ENCODE measurements around the gene TMEM259. TPM values are rescaled to one million over a fixed set of nuclear protein-coding genes. Genes with fewer than 3 reads are reported as not detected.

TMEM259 gene
- total RNA-seq, 4 donors from 2014 or later, result 226 to 676 (median 303) TPM

DNA sequence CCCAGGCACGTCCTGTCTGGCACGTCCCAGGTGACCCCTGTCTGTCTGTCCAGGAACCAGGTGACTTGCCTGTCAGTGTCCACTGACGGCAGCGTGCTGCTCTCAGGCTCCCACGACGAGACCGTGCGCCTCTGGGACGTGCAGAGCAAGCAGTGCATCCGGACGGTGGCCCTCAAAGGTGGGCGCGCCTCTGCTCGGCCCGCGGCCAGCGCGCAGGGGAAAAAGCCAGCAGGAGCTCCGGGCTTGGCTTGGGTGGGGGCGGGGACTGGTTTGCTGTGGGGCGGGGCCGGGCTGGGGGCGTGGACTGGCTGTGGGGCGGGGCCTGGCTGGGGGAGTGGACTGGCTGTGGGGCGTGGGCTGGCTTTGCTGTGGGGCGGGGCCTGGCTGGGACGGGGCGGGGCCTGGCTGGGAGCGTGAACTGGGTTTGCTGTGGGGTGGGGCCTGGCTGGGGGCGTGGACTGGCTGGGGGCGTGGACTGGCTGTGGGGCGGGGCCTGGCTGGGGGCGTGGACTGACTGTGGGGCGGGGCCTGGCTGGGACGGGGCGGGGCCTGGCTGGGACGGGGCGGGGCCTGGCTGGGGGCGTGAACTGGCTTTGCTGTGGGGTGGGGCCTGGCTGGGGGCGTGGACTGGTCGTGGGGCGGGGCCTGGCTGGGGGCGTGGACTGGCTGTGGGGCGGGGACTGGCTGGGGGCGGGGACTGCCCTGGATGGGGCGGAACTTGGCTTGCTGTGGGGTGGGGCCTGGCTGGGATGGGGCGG lies 29.6 kb downstream of the TMEM259 start:
- Histone ChIP-seq H3K4me3 (no peak overlapping the region), H3K27ac (no peak overlapping the region), H3K4me1 (peaks cover 6 to 7% (median 6%) of the 10 kb centered on the region in 4 donors), H3K9me3 (no peaks in the 10 kb centered on the region), H3K27me3 (peaks cover 21% of the 10 kb centered on the region), H3K36me3 (no peaks in the 10 kb centered on the region)
- peak; percentile 37 for DNase-seq
- intact Hi-C loops (cut with DNase I; ENCODE audit: low total_unique reads) (no loop called here), in situ Hi-C loops (cut with MboI; ENCODE audit: low pct_ligation_motif_present in 1 of 4, low pct_unique_long_range_greater_than_20kb in 1 of 4, low sequenced_read_pairs in 3 of 4) (loop anchor here in 1 of 4 donors (25.0 kb wide), 1 partner anchor 129 kb away; the partner anchor contains the start of genes CFD and ELANE)
- 91% methylated on average over 13 of the region's 47 CpGs; no CpG with 5 or more reads in 1 of the 2 donors for WGBS, 2 donors (ENCODE audit: low coverage in 1 of 2)
- TF ChIP-seq, protein P1, sequence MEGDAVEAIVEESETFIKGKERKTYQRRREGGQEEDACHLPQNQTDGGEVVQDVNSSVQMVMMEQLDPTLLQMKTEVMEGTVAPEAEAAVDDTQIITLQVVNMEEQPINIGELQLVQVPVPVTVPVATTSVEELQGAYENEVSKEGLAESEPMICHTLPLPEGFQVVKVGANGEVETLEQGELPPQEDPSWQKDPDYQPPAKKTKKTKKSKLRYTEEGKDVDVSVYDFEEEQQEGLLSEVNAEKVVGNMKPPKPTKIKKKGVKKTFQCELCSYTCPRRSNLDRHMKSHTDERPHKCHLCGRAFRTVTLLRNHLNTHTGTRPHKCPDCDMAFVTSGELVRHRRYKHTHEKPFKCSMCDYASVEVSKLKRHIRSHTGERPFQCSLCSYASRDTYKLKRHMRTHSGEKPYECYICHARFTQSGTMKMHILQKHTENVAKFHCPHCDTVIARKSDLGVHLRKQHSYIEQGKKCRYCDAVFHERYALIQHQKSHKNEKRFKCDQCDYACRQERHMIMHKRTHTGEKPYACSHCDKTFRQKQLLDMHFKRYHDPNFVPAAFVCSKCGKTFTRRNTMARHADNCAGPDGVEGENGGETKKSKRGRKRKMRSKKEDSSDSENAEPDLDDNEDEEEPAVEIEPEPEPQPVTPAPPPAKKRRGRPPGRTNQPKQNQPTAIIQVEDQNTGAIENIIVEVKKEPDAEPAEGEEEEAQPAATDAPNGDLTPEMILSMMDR (IDR thresholded peaks at IDR 0.05), result no peak
- no peak for TF ChIP-seq EP300 (IDR thresholded peaks at IDR 0.05; ENCODE audit: low read depth)
- no peak for TF ChIP-seq POLR2A (IDR thresholded peaks at IDR 0.05)

DNA sequence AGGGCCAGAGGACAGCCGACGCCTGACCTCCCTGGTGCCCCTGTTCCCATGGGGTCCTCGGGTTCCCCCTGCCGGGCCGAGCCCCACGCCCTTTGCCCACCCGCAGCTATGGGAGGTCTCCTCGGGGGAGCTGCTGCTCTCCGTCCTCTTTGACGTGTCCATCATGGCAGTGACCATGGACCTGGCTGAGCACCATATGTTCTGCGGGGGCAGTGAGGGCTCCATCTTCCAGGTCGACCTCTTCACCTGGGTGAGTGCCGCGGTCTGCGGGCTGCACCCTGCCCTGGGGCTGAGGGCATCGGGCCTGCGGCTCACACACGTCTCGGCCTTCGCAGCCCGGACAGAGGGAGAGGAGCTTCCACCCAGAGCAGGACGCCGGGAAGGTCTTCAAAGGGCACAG lies 30.2 kb downstream of the TMEM259 start:
- Histone ChIP-seq H3K27me3 (peaks cover 15% of the 10 kb centered on the region), H3K36me3 (no peaks in the 10 kb centered on the region), H3K9me3 (no peaks in the 10 kb centered on the region), H3K4me1 (peaks cover 0 to 1% (median under 1%) of the 10 kb centered on the region in 4 donors), H3K4me3 (no peak overlapping the region), H3K27ac (no peak overlapping the region)
- DNase-seq, result no peak
- TF ChIP-seq EP300 (IDR thresholded peaks at IDR 0.05; ENCODE audit: low read depth) (no peak), POLR2A (IDR thresholded peaks at IDR 0.05) (no peak), POLR2AphosphoS5 (IDR thresholded peaks at IDR 0.05) (no peak)
- TF ChIP-seq, protein P1 (IDR thresholded peaks at IDR 0.05), result no peak
- 99% methylated on average over 13 of the region's 23 CpGs; no CpG with 5 or more reads in 1 of the 2 donors for WGBS, 2 donors (ENCODE audit: low coverage in 1 of 2)
- intact Hi-C loops (cut with DNase I; ENCODE audit: low total_unique reads) (no loop called here), in situ Hi-C loops (cut with MboI; ENCODE audit: low pct_ligation_motif_present in 1 of 4, low pct_unique_long_range_greater_than_20kb in 1 of 4, low sequenced_read_pairs in 3 of 4) (loop anchor here in 1 of 4 donors (25.0 kb wide), 1 partner anchor 128 kb away; the partner anchor contains the start of genes CFD and ELANE)

DNA sequence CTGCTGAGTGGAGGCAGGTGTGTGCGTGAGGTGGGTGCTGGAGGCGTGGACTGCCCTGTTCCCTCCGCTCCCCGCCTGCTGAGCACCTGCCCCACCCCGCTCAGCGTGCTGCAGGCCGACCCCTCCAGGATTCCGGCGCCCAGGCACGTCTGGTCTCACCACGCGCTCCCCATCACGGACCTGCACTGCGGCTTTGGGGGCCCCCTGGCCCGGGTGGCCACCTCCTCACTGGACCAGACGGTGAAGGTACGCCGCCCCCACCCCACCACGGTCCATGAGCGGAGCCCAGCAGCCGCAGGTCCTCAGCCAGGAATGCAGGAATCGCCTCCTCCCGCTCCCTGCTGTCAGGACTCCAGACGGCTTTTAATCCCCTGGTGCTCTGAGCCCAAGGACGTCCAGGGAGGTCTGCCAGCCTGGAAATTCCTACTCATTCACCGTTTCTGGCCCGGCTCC lies 30.8 kb downstream of the TMEM259 start:
- H3K27me3 ChIP-seq, result peaks cover 9% of the 10 kb centered on the region
- intact Hi-C loops (cut with DNase I; ENCODE audit: low total_unique reads) (no loop called here), in situ Hi-C loops (cut with MboI; ENCODE audit: low pct_ligation_motif_present in 1 of 4, low pct_unique_long_range_greater_than_20kb in 1 of 4, low sequenced_read_pairs in 3 of 4) (loop anchor here in 1 of 4 donors (25.0 kb wide), 1 partner anchor 128 kb away; the partner anchor contains the start of genes CFD and ELANE)
- no peak overlapping the region for H3K4me3 ChIP-seq
- H3K36me3 ChIP-seq, result no peaks in the 10 kb centered on the region
- TF ChIP-seq POLR2AphosphoS5 (IDR thresholded peaks at IDR 0.05), result no peak
- TF ChIP-seq EP300 (IDR thresholded peaks at IDR 0.05; ENCODE audit: low read depth), result no peak
- TF ChIP-seq POLR2A (IDR thresholded peaks at IDR 0.05), result no peak
- TF ChIP-seq, protein P1 (IDR thresholded peaks at IDR 0.05), result no peak
- peaks cover 0 to 3% (median under 1%) of the 10 kb centered on the region in 4 donors for H3K4me1 ChIP-seq
- no peak overlapping the region for H3K27ac ChIP-seq
- no peak for DNase-seq
- WGBS, 2 donors (ENCODE audit: low coverage in 1 of 2), result 68 to 92% methylated on average over 5 to 22 of the region's 27 CpGs
- no peaks in the 10 kb centered on the region for H3K9me3 ChIP-seq

DNA sequence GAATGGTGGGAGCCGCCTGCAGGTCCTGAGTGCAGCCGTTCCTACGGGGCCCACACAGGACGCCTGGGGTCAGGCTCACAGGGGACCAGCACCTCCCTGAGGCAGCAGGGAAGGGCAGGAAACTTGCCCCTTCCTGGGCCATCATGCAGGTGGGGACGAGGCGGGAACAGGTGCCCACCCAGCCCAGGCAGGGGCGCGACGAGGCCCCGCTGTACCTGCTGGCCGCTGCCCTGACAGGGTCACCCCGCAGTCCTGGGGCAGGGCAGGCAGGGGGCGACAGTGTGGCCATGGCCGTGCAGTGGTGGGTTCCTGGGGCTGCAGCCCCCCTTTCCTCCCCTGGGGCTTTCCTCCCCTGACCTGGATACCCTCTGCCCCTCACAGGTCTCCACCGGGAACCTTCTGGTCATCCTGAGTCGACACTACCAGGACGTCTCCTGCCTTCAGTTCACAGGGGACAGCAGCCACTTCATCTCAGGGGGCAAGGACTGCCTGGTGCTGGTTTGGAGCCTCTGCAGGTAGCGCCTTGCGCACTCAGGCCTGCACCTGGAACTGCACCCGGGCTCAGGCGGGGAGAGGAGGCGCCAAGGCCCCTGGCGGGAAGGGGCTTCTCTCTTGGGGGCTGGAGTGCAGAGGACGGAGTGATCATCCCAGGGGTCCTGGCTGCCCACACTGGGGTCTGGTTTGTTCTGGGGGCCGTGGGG lies 31.4 kb downstream of the TMEM259 start:
- TF ChIP-seq, protein P1 (IDR thresholded peaks at IDR 0.05), result no peak
- TF ChIP-seq POLR2AphosphoS5 (IDR thresholded peaks at IDR 0.05) (no peak), EP300 (IDR thresholded peaks at IDR 0.05; ENCODE audit: low read depth) (no peak), POLR2A (IDR thresholded peaks at IDR 0.05) (no peak)
- H3K4me3 ChIP-seq, result no peak overlapping the region
- peaks cover 0 to 10% (median 6%) of the 10 kb centered on the region in 4 donors for H3K4me1 ChIP-seq
- in situ Hi-C loops (cut with MboI; ENCODE audit: low pct_ligation_motif_present in 1 of 4, low pct_unique_long_range_greater_than_20kb in 1 of 4, low sequenced_read_pairs in 3 of 4) (loop anchor here (10.0 to 25.0 kb wide), 4 partner anchors 65 to 225 kb away; partner anchors contain the start of genes CFD (in 2 of the 4), ELANE (in 2 of the 4) and ARID3A (in 1 of the 4)), intact Hi-C loops (cut with DNase I; ENCODE audit: low total_unique reads) (no loop called here)
- H3K27me3 ChIP-seq, result peaks cover 3% of the 10 kb centered on the region
- H3K27ac ChIP-seq, result no peak overlapping the region
- no peaks in the 10 kb centered on the region for H3K36me3 ChIP-seq
- H3K9me3 ChIP-seq, result no peaks in the 10 kb centered on the region
- DNase-seq, result no peak
- WGBS, 2 donors (ENCODE audit: low coverage in 1 of 2), result 89% methylated on average over 25 of the region's 25 CpGs; no CpG with 5 or more reads in 1 of the 2 donors
